IPS DF 6.9 (cell line): ENCODE data around the gene KCNE2.

Experiments used
- DNase-seq: peaks from one replicate; pipeline ENCODE4 v3.0.0-alpha.2; 2013; ENCODE audit warnings: low read depth, low spot score
- H3K27ac ChIP-seq: one replicate; pipeline ENCODE4 v1.5.1; 2013; ENCODE audit warnings: low read length, control low read depth
- H3K27me3 ChIP-seq: 2 replicates; pipeline ENCODE4 v1.6.1; 2013; ENCODE audit warnings: mild to moderate bottlenecking, low read length; ENCODE audit not compliant: control insufficient read depth, insufficient read depth
- H3K36me3 ChIP-seq: 2 replicates; pipeline ENCODE4 v1.6.1; 2013; ENCODE audit warnings: low read length; ENCODE audit not compliant: control insufficient read depth, insufficient read depth
- H3K4me1 ChIP-seq: 2 replicates; pipeline ENCODE4 v1.6.1; 2013; ENCODE audit warnings: low read length; ENCODE audit not compliant: control insufficient read depth, insufficient read depth
- H3K4me3 ChIP-seq: 2 replicates; pipeline ENCODE4 v1.5.1; 2013; ENCODE audit warnings: mild to moderate bottlenecking, low read length
- H3K9me3 ChIP-seq: 2 replicates; pipeline ENCODE4 v1.6.1; 2013; ENCODE audit warnings: low read length, inconsistent platforms; ENCODE audit not compliant: control insufficient read depth, insufficient read depth
- WGBS: extraction: QIAGEN DNeasy Blood & Tissue Kit; methylation state at CpG from one replicate; pipeline ENCODE4 v1.1.7; 2013; ENCODE audit warnings: mixed read lengths, missing lambda C conversion rate; ENCODE audit not compliant: insufficient read length, insufficient coverage; 5-methylcytosine and 5-hydroxymethylcytosine counted together

The KCNE2 gene

GRCh38 chr21:34363733-34364132 is at the start of gene KCNE2:
Gene KCNE2 (plus strand): TSS chr21:34364006. CDS start chr21:34370479, 6,473 bp downstream.
- DNase-seq: no peak
- H3K27me3 ChIP-seq: no peaks in the 10 kb centered on the region
- no peak within 1 kb of the TSS for H3K4me3 ChIP-seq
- H3K4me1 ChIP-seq: no peaks in the 10 kb centered on the region
- H3K36me3 ChIP-seq: no peaks in the 10 kb centered on the region
- no peaks in the 10 kb centered on the region for H3K9me3 ChIP-seq
- no peak within 1 kb of the TSS for H3K27ac ChIP-seq
- WGBS: no CpG with 5 or more reads among the region's 3 CpGs

GRCh38 chr21:34319585-34319984 is 44.2 kb upstream of the KCNE2 start:
- Histone ChIP-seq H3K4me3 (no peak overlapping the region), H3K36me3 (no peaks in the 10 kb centered on the region), H3K9me3 (no peaks in the 10 kb centered on the region), H3K4me1 (no peaks in the 10 kb centered on the region), H3K27ac (no peak overlapping the region), H3K27me3 (no peaks in the 10 kb centered on the region)
- no peak for DNase-seq
- no CpG with 5 or more reads among the region's 3 CpGs for WGBS

GRCh38 chr21:34320011-34320410 is 43.8 kb upstream of the KCNE2 start:
- no peaks in the 10 kb centered on the region for H3K9me3 ChIP-seq
- H3K27me3 ChIP-seq: no peaks in the 10 kb centered on the region
- no peak overlapping the region for H3K27ac ChIP-seq
- no peaks in the 10 kb centered on the region for H3K36me3 ChIP-seq
- WGBS: no CpG with 5 or more reads among the region's 4 CpGs
- H3K4me1 ChIP-seq: no peaks in the 10 kb centered on the region
- no peak for DNase-seq
- H3K4me3 ChIP-seq: no peak overlapping the region

- DNase-seq: no peak
- no CpG with 5 or more reads among the region's 8 CpGs for WGBS
These were observed 33.8 kb upstream of the KCNE2 start for GRCh38 chr21:34330055-34330454.

GRCh38 chr21:34331726-34332125 is 32.1 kb upstream of the KCNE2 start:
- no peak overlapping the region for H3K27ac ChIP-seq
- H3K27me3 ChIP-seq: no peaks in the 10 kb centered on the region
- no peaks in the 10 kb centered on the region for H3K36me3 ChIP-seq
- no peaks in the 10 kb centered on the region for H3K9me3 ChIP-seq
- H3K4me3 ChIP-seq: no peak overlapping the region
- no CpG with 5 or more reads among the region's 5 CpGs for WGBS
- no peak for DNase-seq
- no peaks in the 10 kb centered on the region for H3K4me1 ChIP-seq

More at GRCh38 chr21:34330055-34330454, 33.8 kb upstream of the KCNE2 start:
- H3K27ac ChIP-seq: no peak overlapping the region
- no peaks in the 10 kb centered on the region for H3K27me3 ChIP-seq
- no peaks in the 10 kb centered on the region for H3K36me3 ChIP-seq
- H3K4me3 ChIP-seq: no peak overlapping the region
- no peaks in the 10 kb centered on the region for H3K9me3 ChIP-seq
- no peaks in the 10 kb centered on the region for H3K4me1 ChIP-seq

GRCh38 chr21:34332347-34332746 is 31.5 kb upstream of the KCNE2 start:
- H3K9me3 ChIP-seq: no peaks in the 10 kb centered on the region
- no peak overlapping the region for H3K4me3 ChIP-seq
- H3K36me3 ChIP-seq: no peaks in the 10 kb centered on the region
- no peak overlapping the region for H3K27ac ChIP-seq
- no peak for DNase-seq
- WGBS: no CpG with 5 or more reads among the region's 6 CpGs
- H3K4me1 ChIP-seq: no peaks in the 10 kb centered on the region
- no peaks in the 10 kb centered on the region for H3K27me3 ChIP-seq

GRCh38 chr21:34333121-34333739 is 30.6 kb upstream of the KCNE2 start:
- Histone ChIP-seq H3K36me3 (no peaks in the 10 kb centered on the region), H3K4me3 (no peak overlapping the region), H3K9me3 (no peaks in the 10 kb centered on the region), H3K27ac (no peak overlapping the region), H3K4me1 (no peaks in the 10 kb centered on the region), H3K27me3 (no peaks in the 10 kb centered on the region)
- no CpG with 5 or more reads among the region's 13 CpGs for WGBS
- DNase-seq: no peak

- Histone ChIP-seq H3K27ac (no peak overlapping the region), H3K36me3 (no peaks in the 10 kb centered on the region), H3K4me3 (no peak overlapping the region), H3K4me1 (no peaks in the 10 kb centered on the region), H3K27me3 (no peaks in the 10 kb centered on the region), H3K9me3 (no peaks in the 10 kb centered on the region)
- WGBS: no CpG with 5 or more reads among the region's 6 CpGs
- DNase-seq: no peak
These were observed 28.5 kb upstream of the KCNE2 start for GRCh38 chr21:34335316-34335715.

GRCh38 chr21:34336245-34336644 is 27.6 kb upstream of the KCNE2 start:
- WGBS: no CpG with 5 or more reads among the region's 5 CpGs
- no peaks in the 10 kb centered on the region for H3K27me3 ChIP-seq
- no peak for DNase-seq

GRCh38 chr21:34336756-34337391 is 26.9 kb upstream of the KCNE2 start:
- Histone ChIP-seq H3K9me3 (no peaks in the 10 kb centered on the region), H3K4me1 (no peaks in the 10 kb centered on the region), H3K27ac (no peak overlapping the region), H3K36me3 (no peaks in the 10 kb centered on the region), H3K27me3 (no peaks in the 10 kb centered on the region), H3K4me3 (no peak overlapping the region)
- no CpG with 5 or more reads among the region's 13 CpGs for WGBS
- DNase-seq: no peak

More at GRCh38 chr21:34336245-34336644, 27.6 kb upstream of the KCNE2 start:
- H3K27ac ChIP-seq: no peak overlapping the region
- H3K4me1 ChIP-seq: no peaks in the 10 kb centered on the region
- H3K4me3 ChIP-seq: no peak overlapping the region
- no peaks in the 10 kb centered on the region for H3K9me3 ChIP-seq
- no peaks in the 10 kb centered on the region for H3K36me3 ChIP-seq

- WGBS: no CpG with 5 or more reads among the region's 6 CpGs
- H3K27me3 ChIP-seq: no peaks in the 10 kb centered on the region
- H3K4me3 ChIP-seq: no peak overlapping the region
- H3K4me1 ChIP-seq: no peaks in the 10 kb centered on the region
- H3K27ac ChIP-seq: no peak overlapping the region
- H3K36me3 ChIP-seq: no peaks in the 10 kb centered on the region
- DNase-seq: no peak
- H3K9me3 ChIP-seq: no peaks in the 10 kb centered on the region
These were observed 26.1 kb upstream of the KCNE2 start for GRCh38 chr21:34337741-34338140.
